DND-41 (cell line): ENCODE results near the gene PRSS2.

Experiments used
- ATAC-seq: fragments of 200-7000 bp; cut with Tn5 transposase; 3 replicates; pipeline ENCODE4 v1.9.1; 2021; ENCODE audit warnings: low read depth; ENCODE audit not compliant: insufficient read depth
- DNase-seq: peaks from one replicate; pipeline ENCODE4 v3.0.0-alpha.2; 2020
- H2AFZ ChIP-seq: 2 replicates; pipeline ENCODE4 v1.6.0; 2012; ENCODE audit warnings: low read depth, low read length
- H3K27ac ChIP-seq: 2 replicates; pipeline ENCODE4 v1.5.1; 2012; ENCODE audit warnings: low read length, inconsistent platforms
- H3K27me3 ChIP-seq: fragments of 200-600 bp; sonication (generic); 2 replicates; pipeline ENCODE4 v1.6.0; 2012; ENCODE audit warnings: low read length, mild to moderate bottlenecking, inconsistent platforms; ENCODE audit not compliant: insufficient read depth, poor library complexity
- H3K36me3 ChIP-seq: 2 replicates; pipeline ENCODE4 v1.5.1; 2012; ENCODE audit warnings: low read length, inconsistent platforms; ENCODE audit not compliant: insufficient read depth
- H3K4me1 ChIP-seq: 2 replicates; pipeline ENCODE4 v1.5.1; 2012; ENCODE audit warnings: mild to moderate bottlenecking, low read length; ENCODE audit not compliant: insufficient read depth
- H3K4me2 ChIP-seq: 2 replicates; pipeline ENCODE4 v1.6.0; 2012; ENCODE audit warnings: mild to moderate bottlenecking, moderate library complexity, low read length, inconsistent platforms; ENCODE audit not compliant: insufficient read depth
- H3K4me3 ChIP-seq, 2 experiments: fragments of 200-600 bp in 1 of 2; shearing (Covaris generic) in 1 of 2; 2 replicates each; pipeline ENCODE4 v1.5.1; 2012 to 2016; ENCODE audit warnings: inconsistent platforms in 2 of 2, low read length in 2 of 2, mild to moderate bottlenecking in 2 of 2, low read depth in 1 of 2, moderate library complexity in 1 of 2
- H3K79me2 ChIP-seq: 2 replicates; pipeline ENCODE4 v1.6.0; 2012; ENCODE audit warnings: low read length, inconsistent platforms; ENCODE audit not compliant: insufficient read depth
- H3K9ac ChIP-seq: 2 replicates; pipeline ENCODE4 v1.6.0; 2012; ENCODE audit warnings: low read depth, mild to moderate bottlenecking, inconsistent platforms, low read length, moderate library complexity
- H3K9me3 ChIP-seq: 2 replicates; pipeline ENCODE4 v1.5.1; 2012; ENCODE audit warnings: low read length, moderate library complexity, mild to moderate bottlenecking, inconsistent platforms; ENCODE audit not compliant: insufficient read depth, severe bottlenecking
- H4K20me1 ChIP-seq: 2 replicates; pipeline ENCODE4 v1.6.0; 2012; ENCODE audit warnings: low read length; ENCODE audit not compliant: insufficient read depth
- EZH2 ChIP-seq: IDR thresholded peaks from 3 replicates; pipeline ENCODE4 v1.6.1; 2012; ENCODE audit warnings: borderline replicate concordance, low read depth, mild to moderate bottlenecking, moderate library complexity, low read length, inconsistent platforms; ENCODE audit not compliant: severe bottlenecking
- TF ChIP-seq, protein P1 (sequence below): IDR thresholded peaks from 2 replicates; pipeline ENCODE4 v1.5.1; 2012; ENCODE audit warnings: borderline replicate concordance, low read length, moderate library complexity, mild to moderate bottlenecking; ENCODE audit not compliant: poor library complexity, severe bottlenecking; ENCODE audit errors: extremely low read depth

The PRSS2 gene

DNA sequence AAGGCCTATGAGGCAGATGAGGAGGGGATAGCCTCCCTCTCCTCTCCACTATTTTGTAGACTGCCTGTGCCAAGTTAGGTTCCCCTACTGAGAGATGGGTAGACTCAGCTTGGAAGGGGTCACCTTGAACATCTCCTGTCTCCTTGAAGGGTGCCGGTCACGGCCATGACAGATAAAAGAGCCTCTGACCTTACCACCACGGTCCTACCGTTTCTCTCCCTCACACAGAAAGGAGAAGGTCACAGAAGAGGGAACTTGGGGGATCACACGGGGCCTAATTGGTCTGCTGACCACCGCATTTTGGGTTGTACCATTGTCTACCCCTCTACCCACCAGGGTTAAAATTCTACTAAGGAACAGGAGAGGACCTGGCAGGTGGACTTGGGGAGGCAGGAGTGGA is 17.0 kb downstream of the PRSS2 start:
- no peaks in the 10 kb centered on the region for H3K9me3 ChIP-seq
- ATAC-seq (peak; percentile 16), DNase-seq (peak; percentile 49)
- TF ChIP-seq, protein P1, sequence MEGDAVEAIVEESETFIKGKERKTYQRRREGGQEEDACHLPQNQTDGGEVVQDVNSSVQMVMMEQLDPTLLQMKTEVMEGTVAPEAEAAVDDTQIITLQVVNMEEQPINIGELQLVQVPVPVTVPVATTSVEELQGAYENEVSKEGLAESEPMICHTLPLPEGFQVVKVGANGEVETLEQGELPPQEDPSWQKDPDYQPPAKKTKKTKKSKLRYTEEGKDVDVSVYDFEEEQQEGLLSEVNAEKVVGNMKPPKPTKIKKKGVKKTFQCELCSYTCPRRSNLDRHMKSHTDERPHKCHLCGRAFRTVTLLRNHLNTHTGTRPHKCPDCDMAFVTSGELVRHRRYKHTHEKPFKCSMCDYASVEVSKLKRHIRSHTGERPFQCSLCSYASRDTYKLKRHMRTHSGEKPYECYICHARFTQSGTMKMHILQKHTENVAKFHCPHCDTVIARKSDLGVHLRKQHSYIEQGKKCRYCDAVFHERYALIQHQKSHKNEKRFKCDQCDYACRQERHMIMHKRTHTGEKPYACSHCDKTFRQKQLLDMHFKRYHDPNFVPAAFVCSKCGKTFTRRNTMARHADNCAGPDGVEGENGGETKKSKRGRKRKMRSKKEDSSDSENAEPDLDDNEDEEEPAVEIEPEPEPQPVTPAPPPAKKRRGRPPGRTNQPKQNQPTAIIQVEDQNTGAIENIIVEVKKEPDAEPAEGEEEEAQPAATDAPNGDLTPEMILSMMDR: no peak
- TF ChIP-seq EZH2: no peak
- peak overlapping the region; percentile 99 for H3K9ac ChIP-seq
- peak overlapping the region; percentile 59 to 77 for H3K4me3 ChIP-seq
- peaks cover 60% of the 10 kb centered on the region for H3K36me3 ChIP-seq
- H3K27ac ChIP-seq: peak overlapping the region; percentile 97
- peaks cover 60% of the 10 kb centered on the region for H3K79me2 ChIP-seq
- peak overlapping the region; percentile 69 for H3K4me2 ChIP-seq
- no peak overlapping the region for H2AFZ ChIP-seq
- no peaks in the 10 kb centered on the region for H4K20me1 ChIP-seq
- peaks cover 24% of the 10 kb centered on the region for H3K4me1 ChIP-seq
- no peaks in the 10 kb centered on the region for H3K27me3 ChIP-seq

DNA sequence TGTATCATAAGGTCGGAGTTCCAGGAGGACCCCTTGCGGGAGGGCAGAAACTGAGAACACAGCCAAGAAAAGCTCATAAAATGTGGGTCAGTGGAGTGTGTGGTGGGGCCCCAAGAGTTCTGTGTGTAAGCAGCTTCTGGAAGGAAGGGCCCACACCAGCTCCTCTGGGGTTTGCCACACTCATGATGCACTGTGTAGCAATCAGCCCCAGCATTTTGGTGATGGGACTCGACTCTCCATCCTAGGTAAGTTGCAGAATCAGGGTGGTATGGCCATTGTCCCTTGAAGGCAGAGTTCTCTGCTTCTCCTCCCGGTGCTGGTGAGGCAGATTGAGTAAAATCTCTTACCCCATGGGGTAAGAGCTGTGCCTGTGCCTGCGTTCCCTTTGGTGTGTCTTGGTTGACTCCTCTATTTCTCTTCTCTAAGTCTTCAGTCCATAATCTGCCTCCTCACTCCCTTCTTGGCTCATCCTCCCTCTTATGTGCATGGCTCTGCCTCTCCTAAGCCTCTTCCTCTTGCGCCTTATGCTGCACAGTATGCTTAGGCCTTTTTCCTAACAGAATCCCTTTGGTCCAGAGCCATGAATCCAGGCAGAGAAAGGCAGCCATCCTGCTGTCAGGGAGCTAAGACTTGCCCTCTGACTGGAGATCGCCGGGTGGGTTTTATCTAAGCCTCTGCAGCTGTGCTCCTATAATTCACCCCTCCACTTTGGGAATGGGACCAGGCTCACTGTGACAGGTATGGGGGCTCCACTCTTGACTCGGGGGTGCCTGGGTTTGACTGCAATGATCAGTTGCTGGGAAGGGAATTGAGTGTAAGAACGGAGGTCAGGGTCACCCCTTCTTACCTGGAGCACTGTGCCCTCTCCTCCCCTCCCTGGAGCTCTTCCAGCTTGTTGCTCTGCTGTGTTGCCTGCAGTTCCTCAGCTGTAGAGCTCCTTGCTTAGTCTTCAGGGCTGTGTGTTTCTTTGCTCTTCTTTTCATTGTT is 17.8 kb downstream of the PRSS2 start:
- Histone ChIP-seq H3K27ac (peak overlapping the region; percentile 97), H3K9me3 (no peaks in the 10 kb centered on the region), H3K36me3 (peaks cover 68% of the 10 kb centered on the region), H3K4me2 (peak overlapping the region; percentile 69), H3K4me1 (peaks cover 32% of the 10 kb centered on the region), H3K4me3 (peak overlapping the region; percentile 59 to 77), H3K27me3 (no peaks in the 10 kb centered on the region), H2AFZ (no peak overlapping the region), H3K9ac (peak overlapping the region; percentile 99), H4K20me1 (no peaks in the 10 kb centered on the region), H3K79me2 (peaks cover 66% of the 10 kb centered on the region)
- ATAC-seq: peak; percentile 24
- TF ChIP-seq, protein P1: no peak
- peak; percentile 53 for DNase-seq

DNA sequence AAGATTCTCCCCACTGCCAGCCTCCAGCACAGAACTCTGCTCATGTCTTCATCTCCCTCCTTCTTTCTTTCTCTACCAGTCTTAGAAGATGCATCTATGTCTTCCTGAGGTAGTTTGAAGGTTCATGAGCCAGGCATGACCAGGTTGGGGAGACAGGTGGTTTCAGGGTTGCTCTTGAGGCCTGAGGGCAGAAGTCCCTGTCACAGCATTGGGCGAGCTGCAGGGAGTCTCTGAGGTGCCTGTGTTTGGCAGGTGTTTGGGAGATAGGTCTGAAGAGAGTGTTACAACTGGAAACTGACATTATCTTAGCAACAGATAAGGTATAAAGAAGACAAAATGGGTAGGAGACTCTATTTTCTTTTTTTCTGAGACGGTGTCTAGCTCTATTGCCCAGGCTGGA is 18.7 kb downstream of the PRSS2 start:
- H3K27ac ChIP-seq: peak overlapping the region; percentile 97
- ATAC-seq: peak; percentile 16; the same call in 2 of the 3 replicates
- H3K9ac ChIP-seq: peak overlapping the region; percentile 99
- peaks cover 68% of the 10 kb centered on the region for H3K36me3 ChIP-seq
- peak; percentile 49 for DNase-seq
- H3K4me2 ChIP-seq: peak overlapping the region; percentile 69
- H3K27me3 ChIP-seq: no peaks in the 10 kb centered on the region
- peak overlapping the region; percentile 59 to 77 for H3K4me3 ChIP-seq
- TF ChIP-seq, protein P1: no peak
- no peak for TF ChIP-seq EZH2
- no peak overlapping the region for H2AFZ ChIP-seq
- no peaks in the 10 kb centered on the region for H4K20me1 ChIP-seq
- H3K4me1 ChIP-seq: peaks cover 41% of the 10 kb centered on the region
- H3K79me2 ChIP-seq: peaks cover 71% of the 10 kb centered on the region
- no peaks in the 10 kb centered on the region for H3K9me3 ChIP-seq
